Transverse colon (tissue), 4 donors: ENCODE results near the gene BHLHE40.

Experiments
- EP300 ChIP-seq: sonication (generic); formaldehyde crosslinking; IDR thresholded peaks from one replicate; pipeline ENCODE4 v1.6.1; 2017; ENCODE audit warnings: antibody characterized with exemption, low read depth
- POLR2A ChIP-seq: fragments of 450-650 bp; IDR thresholded peaks from one replicate; pipeline ENCODE4 v1.6.1; 2016; ENCODE audit warnings: antibody characterized with exemption, mild to moderate bottlenecking, moderate library complexity
- POLR2AphosphoS5 ChIP-seq, 3 donors: sonication (generic); formaldehyde crosslinking; IDR thresholded peaks; one replicate each; pipeline ENCODE4 v1.6.1; 2016; ENCODE audit warnings: antibody characterized with exemption in 3 of 3
- TF ChIP-seq, protein P1 (sequence below), 5 experiments: fragments of 200-600 bp in 3 of 5; fragments of 450-650 bp in 2 of 5; sonication (generic) in 3 of 5; IDR thresholded peaks; 1 replicate in 2 of 5; 2 replicates in 3 of 5; pipeline ENCODE4 v1.5.1; 2016 to 2017; ENCODE audit warnings: antibody characterized with exemption in 5 of 5, inconsistent platforms in 3 of 5, mild to moderate bottlenecking in 2 of 5, moderate library complexity in 1 of 5

DNA sequence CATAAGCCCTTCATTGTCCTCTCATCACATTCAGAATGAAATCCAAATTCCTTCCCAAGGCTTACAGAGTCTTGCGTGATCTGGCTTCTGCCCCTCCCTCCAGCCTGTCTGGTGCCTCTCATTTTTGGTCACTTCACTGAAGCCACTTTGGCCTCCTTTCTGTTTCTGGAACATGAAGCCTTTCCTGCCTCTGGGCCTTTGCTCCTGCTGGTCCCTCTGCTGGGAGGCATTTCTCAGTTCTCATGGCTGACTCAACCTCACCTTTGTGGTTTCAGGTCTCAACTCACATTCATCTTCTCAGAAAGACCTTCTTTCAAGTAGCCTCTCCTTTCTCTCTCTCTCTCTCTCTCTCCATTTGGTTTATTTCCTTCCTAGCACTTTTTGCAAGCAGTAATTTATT lies 43.9 kb upstream of the BHLHE40 start:
- TF ChIP-seq EP300 = no peak
- no peak for TF ChIP-seq POLR2AphosphoS5 (IDR thresholded peaks at IDR 0.05)
- no peak for TF ChIP-seq POLR2A
- TF ChIP-seq, protein P1, sequence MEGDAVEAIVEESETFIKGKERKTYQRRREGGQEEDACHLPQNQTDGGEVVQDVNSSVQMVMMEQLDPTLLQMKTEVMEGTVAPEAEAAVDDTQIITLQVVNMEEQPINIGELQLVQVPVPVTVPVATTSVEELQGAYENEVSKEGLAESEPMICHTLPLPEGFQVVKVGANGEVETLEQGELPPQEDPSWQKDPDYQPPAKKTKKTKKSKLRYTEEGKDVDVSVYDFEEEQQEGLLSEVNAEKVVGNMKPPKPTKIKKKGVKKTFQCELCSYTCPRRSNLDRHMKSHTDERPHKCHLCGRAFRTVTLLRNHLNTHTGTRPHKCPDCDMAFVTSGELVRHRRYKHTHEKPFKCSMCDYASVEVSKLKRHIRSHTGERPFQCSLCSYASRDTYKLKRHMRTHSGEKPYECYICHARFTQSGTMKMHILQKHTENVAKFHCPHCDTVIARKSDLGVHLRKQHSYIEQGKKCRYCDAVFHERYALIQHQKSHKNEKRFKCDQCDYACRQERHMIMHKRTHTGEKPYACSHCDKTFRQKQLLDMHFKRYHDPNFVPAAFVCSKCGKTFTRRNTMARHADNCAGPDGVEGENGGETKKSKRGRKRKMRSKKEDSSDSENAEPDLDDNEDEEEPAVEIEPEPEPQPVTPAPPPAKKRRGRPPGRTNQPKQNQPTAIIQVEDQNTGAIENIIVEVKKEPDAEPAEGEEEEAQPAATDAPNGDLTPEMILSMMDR (IDR thresholded peaks at IDR 0.05) = no peak
